Testis (tissue), 2 donors: ENCODE data around the gene GNG13.

ENCODE experiments used
- POLR2A ChIP-seq: fragments of 450-650 bp; IDR thresholded peaks from one replicate; pipeline ENCODE4 v1.6.1; 2017; ENCODE audit warnings: antibody characterized with exemption, mild to moderate bottlenecking, moderate library complexity
- TF ChIP-seq, protein P1 (sequence below), 3 experiments: fragments of 450-650 bp in 2 of 3; fragments of 200-600 bp in 1 of 3; sonication (generic) in 1 of 3; IDR thresholded peaks; one replicate each; pipeline ENCODE4 v1.5.1; 2016 to 2019; ENCODE audit warnings: antibody characterized with exemption in 3 of 3, mild to moderate bottlenecking in 2 of 3, moderate library complexity in 1 of 3

GRCh38 chr16:832652-833336 lies 32.3 kb upstream of the GNG13 start:
- TF ChIP-seq, protein P1, sequence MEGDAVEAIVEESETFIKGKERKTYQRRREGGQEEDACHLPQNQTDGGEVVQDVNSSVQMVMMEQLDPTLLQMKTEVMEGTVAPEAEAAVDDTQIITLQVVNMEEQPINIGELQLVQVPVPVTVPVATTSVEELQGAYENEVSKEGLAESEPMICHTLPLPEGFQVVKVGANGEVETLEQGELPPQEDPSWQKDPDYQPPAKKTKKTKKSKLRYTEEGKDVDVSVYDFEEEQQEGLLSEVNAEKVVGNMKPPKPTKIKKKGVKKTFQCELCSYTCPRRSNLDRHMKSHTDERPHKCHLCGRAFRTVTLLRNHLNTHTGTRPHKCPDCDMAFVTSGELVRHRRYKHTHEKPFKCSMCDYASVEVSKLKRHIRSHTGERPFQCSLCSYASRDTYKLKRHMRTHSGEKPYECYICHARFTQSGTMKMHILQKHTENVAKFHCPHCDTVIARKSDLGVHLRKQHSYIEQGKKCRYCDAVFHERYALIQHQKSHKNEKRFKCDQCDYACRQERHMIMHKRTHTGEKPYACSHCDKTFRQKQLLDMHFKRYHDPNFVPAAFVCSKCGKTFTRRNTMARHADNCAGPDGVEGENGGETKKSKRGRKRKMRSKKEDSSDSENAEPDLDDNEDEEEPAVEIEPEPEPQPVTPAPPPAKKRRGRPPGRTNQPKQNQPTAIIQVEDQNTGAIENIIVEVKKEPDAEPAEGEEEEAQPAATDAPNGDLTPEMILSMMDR (IDR thresholded peaks at IDR 0.05) = no peak
- no peak for TF ChIP-seq POLR2A
